ENCODE measurements around the gene LRP2BP. TPM values are rescaled to one million over a fixed set of nuclear protein-coding genes. Genes with fewer than 3 reads are reported as not detected.

The LRP2BP gene
- total RNA-seq, 2 donors from 2014 or later = 0.79 to 1.3 TPM

GRCh38 chr4:185382754-185383153 lies 13.0 kb downstream of the LRP2BP start:
- Histone ChIP-seq H3K4me3 (no peak overlapping the region), H3K9me3 (no peaks in the 10 kb centered on the region)
- no peak for DNase-seq (ENCODE audit: low spot score)

GRCh38 chr4:185381288-185382196 lies 14.2 kb downstream of the LRP2BP start:
- Histone ChIP-seq H3K36me3 (no peaks in the 10 kb centered on the region), H3K27ac (no peak overlapping the region), H3K27me3 (no peaks in the 10 kb centered on the region), H3K4me1 (no peaks in the 10 kb centered on the region), H3K9me3 (no peaks in the 10 kb centered on the region), H3K4me3 (no peak overlapping the region)
- no peak for DNase-seq (ENCODE audit: low spot score)
- no peak for TF ChIP-seq CTCF (IDR thresholded peaks at IDR 0.05)

More at GRCh38 chr4:185382754-185383153, 13.0 kb downstream of the LRP2BP start:
- TF ChIP-seq CTCF (IDR thresholded peaks at IDR 0.05) = no peak
- Histone ChIP-seq H3K4me1 (no peaks in the 10 kb centered on the region), H3K27ac (no peak overlapping the region), H3K27me3 (no peaks in the 10 kb centered on the region), H3K36me3 (no peaks in the 10 kb centered on the region)

- Histone ChIP-seq H3K4me1 (no peaks in the 10 kb centered on the region), H3K9me3 (no peaks in the 10 kb centered on the region), H3K27ac (no peak overlapping the region), H3K4me3 (no peak overlapping the region), H3K36me3 (no peaks in the 10 kb centered on the region), H3K27me3 (no peaks in the 10 kb centered on the region)
- no peak for DNase-seq (ENCODE audit: low spot score)
- TF ChIP-seq CTCF (IDR thresholded peaks at IDR 0.05) = no peak
Measured at GRCh38 chr4:185380320-185380719, 15.4 kb downstream of the LRP2BP start.

GRCh38 chr4:185379326-185380295 lies 16.1 kb downstream of the LRP2BP start:
- no peaks in the 10 kb centered on the region for H3K9me3 ChIP-seq
- no peaks in the 10 kb centered on the region for H3K36me3 ChIP-seq
- DNase-seq (ENCODE audit: low spot score) = no peak
- H3K4me1 ChIP-seq = no peaks in the 10 kb centered on the region
- no peak for TF ChIP-seq CTCF (IDR thresholded peaks at IDR 0.05)
- H3K27ac ChIP-seq = no peak overlapping the region
- no peaks in the 10 kb centered on the region for H3K27me3 ChIP-seq
- no peak overlapping the region for H3K4me3 ChIP-seq

- H3K4me3 ChIP-seq = no peak overlapping the region
- no peaks in the 10 kb centered on the region for H3K4me1 ChIP-seq
- no peaks in the 10 kb centered on the region for H3K36me3 ChIP-seq
- no peak overlapping the region for H3K27ac ChIP-seq
- H3K9me3 ChIP-seq = no peaks in the 10 kb centered on the region
- no peaks in the 10 kb centered on the region for H3K27me3 ChIP-seq
- DNase-seq (ENCODE audit: low spot score) = no peak
- TF ChIP-seq CTCF (IDR thresholded peaks at IDR 0.05) = no peak
Measured at GRCh38 chr4:185378264-185378663, 17.5 kb downstream of the LRP2BP start.

Data from right atrium auricular region (tissue), 2 donors.